Vagina (tissue), 2 donors: ENCODE results near the gene SMG6.
A peak's percentile ranks its signal among the peaks of the same experiment; 100 is the strongest.

Experiments
- CTCF ChIP-seq, 3 experiments: fragments of 450-650 bp in 2 of 3; fragments of 200-600 bp in 1 of 3; sonication (generic) in 1 of 3; IDR thresholded peaks; one replicate each; pipeline ENCODE4 v1.5.1; 2017 to 2019; ENCODE audit warnings: antibody characterized with exemption in 3 of 3, mild to moderate bottlenecking in 2 of 3, moderate library complexity in 2 of 3
- POLR2A ChIP-seq, 2 donors: fragments of 450-650 bp; IDR thresholded peaks; one replicate each; pipeline ENCODE4 v1.6.1; 2017; ENCODE audit warnings: antibody characterized with exemption in 2 of 2, mild to moderate bottlenecking in 2 of 2, moderate library complexity in 2 of 2
- POLR2AphosphoS5 ChIP-seq, 2 donors: sonication (generic); formaldehyde crosslinking; IDR thresholded peaks; one replicate each; pipeline ENCODE4 v1.9.0; 2017; ENCODE audit warnings: antibody characterized with exemption in 2 of 2, mild to moderate bottlenecking in 2 of 2, low read depth in 1 of 2; ENCODE audit not compliant: insufficient read depth in 1 of 2

- TF ChIP-seq POLR2A (IDR thresholded peaks at IDR 0.05) = no peak
- TF ChIP-seq CTCF (IDR thresholded peaks at IDR 0.05) = no peak
- TF ChIP-seq POLR2AphosphoS5 (IDR thresholded peaks at IDR 0.05; ENCODE audit: insufficient read depth in 1 of 2, low read depth in 1 of 2) = peak in 1 of 2 donors; percentile 74
Measured at GRCh38 chr17:2137342-2138098, 166.1 kb downstream of the SMG6 start.
